ENCODE results near the gene ICAM1. TPM values are rescaled to one million over a fixed set of nuclear protein-coding genes. Genes with fewer than 3 reads are reported as not detected.

ICAM1 gene
- total RNA-seq, 4 donors from 2014 or later: 14.7 to 50.1 (median 43.1) TPM

- Histone ChIP-seq H3K9me3 (no peaks in the 10 kb centered on the region), H3K4me1 (peaks cover 0 to 33% (median 13%) of the 10 kb centered on the region in 4 donors), H3K27ac (peak overlapping the region in 1 of 4 donors; percentile 52), H3K27me3 (peaks cover 0 to 13% of the 10 kb centered on the region in 2 donors), H3K36me3 (no peaks in the 10 kb centered on the region), H3K4me3 (no peak overlapping the region)
- no peak for TF ChIP-seq POLR2A (IDR thresholded peaks at IDR 0.05)
- TF ChIP-seq, protein P1, sequence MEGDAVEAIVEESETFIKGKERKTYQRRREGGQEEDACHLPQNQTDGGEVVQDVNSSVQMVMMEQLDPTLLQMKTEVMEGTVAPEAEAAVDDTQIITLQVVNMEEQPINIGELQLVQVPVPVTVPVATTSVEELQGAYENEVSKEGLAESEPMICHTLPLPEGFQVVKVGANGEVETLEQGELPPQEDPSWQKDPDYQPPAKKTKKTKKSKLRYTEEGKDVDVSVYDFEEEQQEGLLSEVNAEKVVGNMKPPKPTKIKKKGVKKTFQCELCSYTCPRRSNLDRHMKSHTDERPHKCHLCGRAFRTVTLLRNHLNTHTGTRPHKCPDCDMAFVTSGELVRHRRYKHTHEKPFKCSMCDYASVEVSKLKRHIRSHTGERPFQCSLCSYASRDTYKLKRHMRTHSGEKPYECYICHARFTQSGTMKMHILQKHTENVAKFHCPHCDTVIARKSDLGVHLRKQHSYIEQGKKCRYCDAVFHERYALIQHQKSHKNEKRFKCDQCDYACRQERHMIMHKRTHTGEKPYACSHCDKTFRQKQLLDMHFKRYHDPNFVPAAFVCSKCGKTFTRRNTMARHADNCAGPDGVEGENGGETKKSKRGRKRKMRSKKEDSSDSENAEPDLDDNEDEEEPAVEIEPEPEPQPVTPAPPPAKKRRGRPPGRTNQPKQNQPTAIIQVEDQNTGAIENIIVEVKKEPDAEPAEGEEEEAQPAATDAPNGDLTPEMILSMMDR (IDR thresholded peaks at IDR 0.05): no peak
- peak in 1 of 2 donors; percentile 34 for TF ChIP-seq EP300 (IDR thresholded peaks at IDR 0.05)
- 59 to 60% methylated on average over 6 of the region's 6 CpGs for WGBS, 2 donors
- no peak for DNase-seq (ENCODE audit: low spot score in 2 of 2)
These were observed 2.8 kb upstream of the ICAM1 start for GRCh38 chr19:10268071-10268470.

DNA sequence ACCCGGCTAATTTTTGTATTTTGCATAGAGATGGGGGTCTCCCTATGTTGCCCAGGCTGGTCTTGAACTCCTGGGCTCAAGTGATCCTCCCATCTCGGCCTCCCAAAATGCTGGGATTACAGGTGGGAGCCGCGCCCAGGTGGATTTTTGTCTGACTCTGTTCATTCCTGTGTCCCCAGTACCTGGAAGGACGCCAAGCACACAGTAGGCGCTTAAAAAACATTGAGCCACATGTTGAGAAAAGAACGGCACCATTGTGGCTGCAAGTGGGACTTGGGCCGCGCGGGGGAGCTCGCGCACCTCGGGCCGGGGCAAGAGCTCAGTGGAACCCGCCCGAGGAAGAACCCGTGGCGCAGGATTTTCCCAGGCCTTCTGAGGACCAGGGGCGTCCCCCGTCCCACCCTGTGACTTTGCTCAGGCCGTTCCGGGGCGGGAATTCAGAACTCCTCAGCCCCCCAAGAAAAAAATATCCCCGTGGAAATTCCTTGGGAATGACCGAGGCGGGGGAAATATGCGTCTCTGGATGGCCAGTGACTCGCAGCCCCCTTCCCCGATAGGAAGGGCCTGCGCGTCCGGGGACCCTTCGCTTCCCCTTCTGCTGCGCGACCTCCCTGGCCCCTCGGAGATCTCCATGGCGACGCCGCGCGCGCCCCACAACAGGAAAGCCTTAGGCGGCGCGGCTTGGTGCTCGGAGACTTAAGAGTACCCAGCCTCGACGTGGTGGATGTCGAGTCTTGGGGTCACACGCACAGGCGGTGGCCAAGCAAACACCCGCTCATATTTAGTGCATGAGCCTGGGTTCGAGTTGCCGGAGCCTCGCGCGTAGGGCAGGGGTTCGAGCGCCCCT is 1.4 kb upstream of the ICAM1 start:
- Histone ChIP-seq H3K9me3 (no peaks in the 10 kb centered on the region), H3K36me3 (peaks cover 0 to 4% (median 0%) of the 10 kb centered on the region in 3 donors), H3K27ac (peak overlapping the region; percentile 37 to 87 (median 85)), H3K4me1 (peaks cover 0 to 35% (median 13%) of the 10 kb centered on the region in 4 donors), H3K27me3 (peaks cover 0 to 13% of the 10 kb centered on the region in 2 donors), H3K4me3 (peak overlapping the region; percentile 17 to 59 (median 50))
- TF ChIP-seq, protein P1 (IDR thresholded peaks at IDR 0.05): peak; percentile 93 to 96 (median 95)
- no peak for TF ChIP-seq POLR2A (IDR thresholded peaks at IDR 0.05)
- DNase-seq (ENCODE audit: low spot score in 2 of 2): peak; percentile 79 to 91
- WGBS, 2 donors: 2 to 3% methylated on average over 29 to 52 of the region's 59 CpGs

DNA sequence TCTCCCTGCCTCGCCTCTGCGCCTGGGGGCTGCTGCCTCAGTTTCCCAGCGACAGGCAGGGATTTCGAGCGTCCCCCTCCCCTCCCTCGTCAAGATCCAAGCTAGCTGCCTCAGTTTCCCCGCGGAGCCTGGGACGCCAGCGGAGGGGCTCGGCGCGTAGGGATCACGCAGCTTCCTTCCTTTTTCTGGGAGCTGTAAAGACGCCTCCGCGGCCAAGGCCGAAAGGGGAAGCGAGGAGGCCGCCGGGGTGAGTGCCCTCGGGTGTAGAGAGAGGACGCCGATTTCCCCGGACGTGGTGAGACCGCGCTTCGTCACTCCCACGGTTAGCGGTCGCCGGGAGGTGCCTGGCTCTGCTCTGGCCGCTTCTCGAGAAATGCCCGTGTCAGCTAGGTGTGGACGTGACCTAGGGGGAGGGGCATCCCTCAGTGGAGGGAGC is 722 bp upstream of the ICAM1 start:
- peak overlapping the region; percentile 37 to 87 (median 85) for H3K27ac ChIP-seq
- peak; percentile 35 to 46 for DNase-seq (ENCODE audit: low spot score in 2 of 2)

GRCh38 chr19:10271543-10272086 is 695 bp downstream of the ICAM1 start:
- 26 to 45% methylated on average over 11 to 12 of the region's 12 CpGs for WGBS, 2 donors
- no peak for DNase-seq (ENCODE audit: low spot score in 2 of 2)
- TF ChIP-seq POLR2A (IDR thresholded peaks at IDR 0.05): no peak
- TF ChIP-seq, protein P1 (IDR thresholded peaks at IDR 0.05): no peak
- TF ChIP-seq EP300 (IDR thresholded peaks at IDR 0.05): no peak
- peak overlapping the region; percentile 17 to 59 (median 50) for H3K4me3 ChIP-seq
- H3K27me3 ChIP-seq: peaks cover 0 to 13% of the 10 kb centered on the region in 2 donors
- H3K9me3 ChIP-seq: no peaks in the 10 kb centered on the region
- H3K4me1 ChIP-seq: peaks cover 0 to 35% (median 13%) of the 10 kb centered on the region in 4 donors
- H3K27ac ChIP-seq: peak overlapping the region in 3 of 4 donors; percentile 85 to 87 (median 85)
- H3K36me3 ChIP-seq: peaks cover 0 to 18% (median 0%) of the 10 kb centered on the region in 3 donors

More for the DNA sequence above, 722 bp upstream of the ICAM1 start:
- Histone ChIP-seq H3K36me3 (peaks cover 0 to 10% (median 0%) of the 10 kb centered on the region in 3 donors), H3K4me1 (peaks cover 0 to 35% (median 13%) of the 10 kb centered on the region in 4 donors), H3K4me3 (peak overlapping the region; percentile 17 to 59 (median 50)), H3K27me3 (peaks cover 0 to 13% of the 10 kb centered on the region in 2 donors), H3K9me3 (no peaks in the 10 kb centered on the region)
- TF ChIP-seq POLR2A (IDR thresholded peaks at IDR 0.05): no peak
- no peak for TF ChIP-seq EP300 (IDR thresholded peaks at IDR 0.05)
- TF ChIP-seq, protein P1 (IDR thresholded peaks at IDR 0.05): no peak
- WGBS, 2 donors: 2 to 20% methylated on average over 1 to 37 of the region's 37 CpGs
